Measurements from ENCODE around the gene USP17L25.
"Not testable (repeated sequence)": the region's sequence is repeated elsewhere in the genome, so short reads cannot be mapped to it uniquely, and the experiment has no call there.

Gene USP17L25

GRCh38 chr4:9329611-9330010 is at the start of gene USP17L25:
TSS of gene USP17L25 (plus strand) at chr4:9329911. CDS start at chr4:9329911, 0 bp downstream.
- DNase-seq: not testable (repeated sequence)

- DNase-seq: not testable (repeated sequence)
Observed at GRCh38 chr4:9324191-9324590, 5.5 kb upstream of the USP17L25 start.

- DNase-seq: not testable (repeated sequence)
Observed at GRCh38 chr4:9324865-9325264, 4.8 kb upstream of the USP17L25 start, which contains the start of gene USP17L24. TSS of gene USP17L24 (plus strand) at chr4:9325165. CDS start at chr4:9325165, 0 bp downstream.

- DNase-seq: not testable (repeated sequence)
Observed at GRCh38 chr4:9334358-9334757, 4.6 kb downstream of the USP17L25 start, which contains the start of gene USP17L26. TSS of gene USP17L26 (plus strand) at chr4:9334658. CDS start at chr4:9334658, 0 bp downstream.

GRCh38 chr4:9339103-9339502 is 9.4 kb downstream of the USP17L25 start, which contains the start of gene USP17L5:
TSS of gene USP17L5 (plus strand) at chr4:9339403. CDS start at chr4:9339403, 0 bp downstream.
- DNase-seq: not testable (repeated sequence)

- DNase-seq: not testable (repeated sequence)
Observed at GRCh38 chr4:9343848-9344247, 14.1 kb downstream of the USP17L25 start, which contains the start of gene USP17L27. TSS of gene USP17L27 (plus strand) at chr4:9344148. CDS start at chr4:9344148, 0 bp downstream.

- DNase-seq: not testable (repeated sequence)
Observed at GRCh38 chr4:9348593-9348992, 18.9 kb downstream of the USP17L25 start, which contains the start of gene USP17L28. TSS of gene USP17L28 (plus strand) at chr4:9348893. CDS start at chr4:9348893, 0 bp downstream.

- DNase-seq: not testable (repeated sequence)
Observed at GRCh38 chr4:9350866-9351265, 21.2 kb downstream of the USP17L25 start.

GRCh38 chr4:9353338-9353737 is 23.6 kb downstream of the USP17L25 start, which contains the start of gene USP17L29:
TSS of gene USP17L29 (plus strand) at chr4:9353638. CDS start at chr4:9353638, 0 bp downstream.
- not testable (repeated sequence) for DNase-seq

- not testable (repeated sequence) for DNase-seq
Observed at GRCh38 chr4:9362829-9363228, 33.1 kb downstream of the USP17L25 start, which contains the start of gene USP17L30. TSS of gene USP17L30 (plus strand) at chr4:9363129. CDS start at chr4:9363129, 0 bp downstream.

- not testable (repeated sequence) for DNase-seq
Observed at GRCh38 chr4:9379881-9380280, 50.2 kb downstream of the USP17L25 start.
